GM21825 (cell line): ENCODE data around the gene SEC61A1.

Experiments used
- ATAC-seq: cut with Tn5 transposase; IDR thresholded peaks from one replicate; pipeline ENCODE4 v1.9.1; 2021; ENCODE audit warnings: mild to moderate bottlenecking, moderate library complexity; ENCODE audit not compliant: unreplicated experiment

The SEC61A1 gene

DNA sequence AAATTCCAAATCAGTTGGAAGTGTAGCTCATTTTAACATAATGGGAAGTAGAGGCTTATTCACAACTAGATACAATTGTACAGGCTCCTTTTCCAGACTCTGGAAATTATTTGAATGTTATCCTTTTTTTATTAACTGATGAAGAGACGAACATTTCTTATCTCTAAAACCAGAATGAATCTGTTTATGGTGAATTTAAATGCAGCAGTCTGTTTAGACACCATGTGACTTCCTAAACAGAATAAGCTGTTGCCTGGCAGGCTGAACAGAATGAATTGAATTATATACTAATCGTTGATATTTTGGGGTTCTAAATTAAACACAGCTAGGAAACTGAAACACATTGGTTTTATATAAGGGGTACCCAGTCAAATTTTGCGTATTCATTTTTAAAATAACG lies 4.0 kb downstream of the SEC61A1 start:
- no peak for ATAC-seq

DNA sequence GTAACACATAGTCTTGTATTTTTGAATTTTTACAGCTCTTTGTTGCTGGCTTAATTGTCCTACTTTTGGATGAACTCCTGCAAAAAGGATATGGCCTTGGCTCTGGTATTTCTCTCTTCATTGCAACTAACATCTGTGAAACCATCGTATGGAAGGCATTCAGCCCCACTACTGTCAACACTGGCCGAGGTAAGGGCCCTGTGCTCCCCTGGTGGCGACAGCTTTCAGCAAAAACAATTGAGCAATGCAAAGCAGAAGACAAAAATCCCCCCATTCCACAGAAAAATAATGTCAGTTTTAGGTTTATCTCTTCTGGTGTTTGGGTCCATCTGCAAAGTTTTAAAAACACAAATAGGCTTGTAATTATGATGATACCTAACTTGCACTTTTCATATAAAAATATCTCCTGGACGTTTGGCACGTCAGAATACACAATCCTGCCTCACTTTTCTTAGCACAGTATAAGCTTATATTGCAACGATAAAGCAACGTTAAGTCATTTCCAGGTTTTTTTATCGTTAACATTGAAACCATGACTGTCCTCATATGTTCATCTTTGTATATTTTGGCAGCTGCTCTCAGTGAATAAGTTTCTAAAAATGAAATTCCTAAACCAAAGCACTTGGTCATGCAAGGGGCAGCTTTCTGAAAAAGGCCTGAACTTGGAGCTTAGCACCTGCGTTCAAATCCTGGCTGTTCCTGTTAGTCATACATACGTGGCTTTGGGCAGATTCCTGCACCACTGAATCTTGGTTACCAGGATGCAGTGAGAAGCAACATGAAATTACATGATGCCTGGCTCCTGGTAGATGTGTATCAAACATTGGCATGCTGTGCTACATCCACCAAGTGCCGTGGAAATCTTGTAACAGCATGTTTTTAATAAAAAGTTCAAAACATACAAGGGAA lies 8.5 kb downstream of the SEC61A1 start:
- ATAC-seq, result no peak

DNA sequence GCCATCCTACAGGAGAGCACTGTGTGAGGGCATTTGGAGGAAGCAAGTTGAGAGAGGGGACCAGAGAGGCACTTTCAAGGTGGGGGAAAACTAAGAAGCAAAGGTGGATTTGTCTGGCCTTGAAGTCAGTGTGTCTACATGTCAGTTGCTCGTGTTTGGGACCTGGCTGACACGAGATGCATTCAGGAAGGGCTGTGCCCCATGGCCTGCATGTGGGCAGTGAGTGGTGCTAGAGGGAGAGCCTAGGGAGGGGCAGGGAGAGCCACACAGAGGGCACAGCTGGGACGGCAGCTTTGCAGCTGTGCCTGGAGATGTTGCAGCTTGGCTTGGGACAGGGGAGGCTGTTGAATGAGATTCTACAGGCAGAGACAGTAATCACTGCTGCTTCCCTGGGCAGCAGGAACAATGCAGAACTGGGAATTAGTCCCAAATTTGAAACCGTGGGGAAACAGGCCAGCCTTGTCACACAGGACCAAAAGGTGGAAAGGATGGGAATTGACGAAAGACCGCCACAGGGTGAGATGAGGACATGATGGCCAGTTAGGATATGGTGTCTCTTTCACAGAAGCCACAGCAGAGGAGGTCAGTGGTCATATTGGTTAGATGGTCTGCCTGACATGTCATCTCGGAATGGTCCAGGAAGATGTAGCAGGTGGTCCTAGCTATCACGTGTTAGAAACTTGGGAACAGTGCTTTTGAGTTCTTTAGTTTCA lies 10.0 kb downstream of the SEC61A1 start:
- ATAC-seq, result no peak

DNA sequence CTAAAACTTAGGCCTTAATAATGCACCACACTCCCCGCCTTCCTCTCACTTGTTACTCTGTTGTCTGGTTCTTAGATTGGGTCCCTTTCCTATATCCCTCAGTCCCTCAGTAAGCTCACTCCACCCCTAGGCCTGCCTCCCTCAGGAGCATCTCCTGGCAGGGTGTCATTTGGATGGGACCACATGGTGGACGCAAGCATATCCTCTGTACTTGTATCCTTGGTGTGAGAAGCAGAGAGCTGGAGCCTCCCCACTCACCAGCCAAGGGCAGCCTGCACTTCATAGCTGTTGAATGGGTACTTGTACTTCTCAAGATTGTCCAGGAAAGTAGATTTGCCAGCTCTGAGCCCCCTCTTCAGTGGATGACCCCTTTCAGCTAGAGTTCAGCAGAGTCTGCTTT lies 11.6 kb downstream of the SEC61A1 start:
- ATAC-seq, result no peak

DNA sequence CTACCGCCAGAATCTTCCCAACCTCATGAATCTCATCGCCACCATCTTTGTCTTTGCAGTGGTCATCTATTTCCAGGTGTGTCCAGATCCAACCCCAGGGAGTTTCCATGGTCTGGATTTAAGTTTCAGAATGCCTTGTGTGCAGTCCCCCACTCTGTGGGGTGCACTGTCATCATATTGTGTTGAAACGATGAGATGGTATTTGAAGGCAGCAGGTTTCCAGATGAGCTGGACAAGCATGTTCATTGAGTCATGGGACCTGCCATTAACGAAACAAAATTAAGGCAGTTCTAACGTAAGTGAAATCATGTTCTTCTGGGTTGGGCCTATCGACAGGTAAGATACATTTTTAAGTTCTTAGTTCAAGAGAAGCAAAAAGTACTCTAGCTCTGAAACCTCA lies 12.7 kb downstream of the SEC61A1 start:
- no peak for ATAC-seq

DNA sequence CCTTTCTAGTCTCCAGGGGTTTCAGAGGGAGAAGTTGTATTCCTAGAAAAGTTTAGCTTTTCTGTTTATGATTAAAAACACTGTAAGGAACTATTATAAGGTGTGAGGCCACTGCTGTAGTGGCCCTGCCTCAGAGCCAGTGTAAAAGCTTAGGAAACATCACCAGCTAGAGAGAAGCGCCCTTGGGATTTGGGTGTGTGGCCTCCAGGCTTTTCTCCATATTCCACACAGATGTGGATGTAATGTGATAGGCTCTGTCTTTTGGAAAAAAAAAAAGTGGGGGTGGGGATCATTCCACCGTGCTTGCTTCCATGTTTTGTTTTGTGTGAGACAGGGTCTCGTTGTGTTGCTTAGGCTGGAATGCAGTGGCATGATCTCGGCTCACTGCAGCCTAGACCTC lies 13.9 kb downstream of the SEC61A1 start:
- ATAC-seq, result no peak

DNA sequence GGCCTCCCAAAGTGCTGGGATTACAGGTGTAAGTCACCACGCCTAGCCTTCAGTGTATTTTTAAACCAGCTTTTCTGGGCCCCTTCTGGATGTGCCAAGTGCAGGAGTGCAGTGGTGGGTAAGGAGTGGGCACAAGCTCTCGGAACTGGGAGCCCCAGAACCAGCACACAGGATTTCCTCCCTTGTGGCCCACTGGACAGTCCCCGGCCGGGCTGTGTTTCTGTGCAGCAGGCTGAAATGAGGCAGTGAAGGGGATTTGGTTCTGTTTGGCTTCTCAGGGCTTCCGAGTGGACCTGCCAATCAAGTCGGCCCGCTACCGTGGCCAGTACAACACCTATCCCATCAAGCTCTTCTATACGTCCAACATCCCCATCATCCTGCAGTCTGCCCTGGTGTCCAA lies 14.4 kb downstream of the SEC61A1 start:
- ATAC-seq, result no peak

DNA sequence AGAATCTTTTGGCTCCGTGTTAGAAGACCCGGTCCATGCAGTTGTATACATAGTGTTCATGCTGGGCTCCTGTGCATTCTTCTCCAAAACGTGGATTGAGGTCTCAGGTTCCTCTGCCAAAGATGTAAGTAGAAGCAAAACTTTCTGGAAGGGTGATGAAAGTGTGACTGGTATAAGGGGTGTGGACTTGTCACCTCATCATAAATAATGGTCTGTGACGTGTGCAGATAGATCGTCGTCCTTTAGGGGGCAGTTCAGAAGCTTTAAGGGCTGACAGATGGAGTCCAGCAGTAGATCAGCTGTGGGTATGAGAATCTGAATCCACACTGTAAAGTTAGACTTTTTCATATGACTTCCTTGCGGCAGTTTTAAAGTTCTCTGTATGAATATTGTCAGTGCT lies 15.3 kb downstream of the SEC61A1 start:
- ATAC-seq, result no peak

DNA sequence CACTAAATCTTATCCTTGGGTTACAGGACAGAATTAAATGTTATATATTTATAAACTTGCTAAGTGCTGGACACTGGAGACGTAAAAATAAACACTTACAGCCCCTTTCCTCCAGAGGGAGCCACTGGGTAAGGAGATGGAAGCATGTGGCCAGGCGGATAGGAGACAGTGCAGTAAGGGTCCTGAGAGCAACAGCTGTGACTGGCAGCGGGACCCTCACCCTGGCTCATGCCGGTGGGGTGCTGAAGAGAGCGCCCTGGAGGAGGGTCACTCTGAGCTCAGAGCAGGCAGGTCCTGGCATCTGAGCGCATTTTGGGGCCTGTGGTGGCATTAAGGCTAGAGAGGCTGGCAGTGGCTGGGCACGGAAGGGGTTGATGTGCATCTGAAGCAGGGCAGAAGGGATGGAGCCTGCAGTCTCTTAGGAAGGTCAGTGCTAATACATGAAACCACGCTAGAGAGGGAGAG lies 16.0 kb downstream of the SEC61A1 start:
- no peak for ATAC-seq

DNA sequence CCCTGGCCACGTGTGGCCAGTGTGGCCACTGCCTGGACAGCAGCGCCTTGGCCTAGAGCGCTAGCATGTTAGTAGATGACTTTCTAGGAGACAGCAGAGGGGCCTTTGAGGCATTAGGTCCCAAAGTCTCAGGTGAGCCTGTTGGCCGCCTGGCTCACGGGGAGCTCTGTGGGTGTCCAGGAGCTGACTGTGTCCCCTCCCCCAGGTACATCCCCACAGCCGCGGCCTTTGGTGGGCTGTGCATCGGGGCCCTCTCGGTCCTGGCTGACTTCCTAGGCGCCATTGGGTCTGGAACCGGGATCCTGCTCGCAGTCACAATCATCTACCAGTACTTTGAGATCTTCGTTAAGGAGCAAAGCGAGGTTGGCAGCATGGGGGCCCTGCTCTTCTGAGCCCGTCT lies 17.0 kb downstream of the SEC61A1 start:
- no peak for ATAC-seq

DNA sequence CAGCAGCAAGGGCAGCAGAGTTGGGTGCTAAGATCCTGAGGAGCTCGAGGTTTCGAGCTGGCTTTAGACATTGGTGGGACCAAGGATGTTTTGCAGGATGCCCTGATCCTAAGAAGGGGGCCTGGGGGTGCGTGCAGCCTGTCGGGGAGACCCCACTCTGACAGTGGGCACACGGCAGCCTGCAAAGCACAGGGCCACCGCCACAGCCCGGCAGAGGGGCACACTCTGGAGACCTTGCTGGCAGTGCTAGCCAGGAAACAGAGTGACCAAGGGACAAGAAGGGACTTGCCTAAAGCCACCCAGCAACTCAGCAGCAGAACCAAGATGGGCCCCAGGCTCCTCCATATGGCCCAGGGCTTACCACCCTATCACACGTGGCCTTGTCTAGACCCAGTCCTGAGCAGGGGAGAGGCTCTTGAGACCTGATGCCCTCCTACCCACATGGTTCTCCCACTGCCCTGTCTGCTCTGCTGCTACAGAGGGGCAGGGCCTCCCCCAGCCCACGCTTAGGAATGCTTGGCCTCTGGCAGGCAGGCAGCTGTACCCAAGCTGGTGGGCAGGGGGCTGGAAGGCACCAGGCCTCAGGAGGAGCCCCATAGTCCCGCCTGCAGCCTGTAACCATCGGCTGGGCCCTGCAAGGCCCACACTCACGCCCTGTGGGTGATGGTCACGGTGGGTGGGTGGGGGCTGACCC lies 18.8 kb downstream of the SEC61A1 start:
- no peak for ATAC-seq

DNA sequence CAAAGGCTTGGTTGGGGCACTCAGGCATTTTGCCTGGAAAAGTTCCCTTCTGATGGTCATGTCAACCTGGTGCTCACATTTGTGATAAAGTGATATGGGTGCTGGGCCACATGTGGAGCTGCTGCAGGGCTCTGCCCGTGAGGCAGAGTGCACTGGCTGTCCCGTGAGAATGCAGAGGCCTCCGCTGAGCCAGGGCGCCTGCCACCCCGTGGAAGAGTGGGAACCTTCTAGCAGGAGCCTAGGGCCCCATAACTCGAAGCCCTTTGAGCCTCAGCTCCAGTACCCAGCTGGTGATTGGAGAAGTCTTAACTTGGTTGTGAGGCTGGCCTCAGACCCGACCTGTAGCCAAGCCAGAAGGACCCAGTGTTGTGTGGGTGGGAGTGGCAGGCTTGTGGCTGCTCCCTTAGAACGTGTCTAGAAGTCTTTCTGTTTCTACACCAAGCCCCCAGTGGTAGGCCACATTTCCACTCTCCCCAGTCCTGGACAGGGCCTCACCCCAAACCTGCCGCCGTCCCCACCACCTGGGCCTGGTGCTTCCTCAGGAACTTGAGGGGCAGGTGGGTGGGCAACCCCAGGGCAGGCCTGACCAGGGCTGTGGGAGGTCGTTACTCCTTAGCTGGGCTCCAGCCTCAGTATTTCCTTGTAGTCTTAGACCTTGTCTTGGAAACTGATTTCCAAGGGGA lies 19.7 kb downstream of the SEC61A1 start:
- no peak for ATAC-seq

DNA sequence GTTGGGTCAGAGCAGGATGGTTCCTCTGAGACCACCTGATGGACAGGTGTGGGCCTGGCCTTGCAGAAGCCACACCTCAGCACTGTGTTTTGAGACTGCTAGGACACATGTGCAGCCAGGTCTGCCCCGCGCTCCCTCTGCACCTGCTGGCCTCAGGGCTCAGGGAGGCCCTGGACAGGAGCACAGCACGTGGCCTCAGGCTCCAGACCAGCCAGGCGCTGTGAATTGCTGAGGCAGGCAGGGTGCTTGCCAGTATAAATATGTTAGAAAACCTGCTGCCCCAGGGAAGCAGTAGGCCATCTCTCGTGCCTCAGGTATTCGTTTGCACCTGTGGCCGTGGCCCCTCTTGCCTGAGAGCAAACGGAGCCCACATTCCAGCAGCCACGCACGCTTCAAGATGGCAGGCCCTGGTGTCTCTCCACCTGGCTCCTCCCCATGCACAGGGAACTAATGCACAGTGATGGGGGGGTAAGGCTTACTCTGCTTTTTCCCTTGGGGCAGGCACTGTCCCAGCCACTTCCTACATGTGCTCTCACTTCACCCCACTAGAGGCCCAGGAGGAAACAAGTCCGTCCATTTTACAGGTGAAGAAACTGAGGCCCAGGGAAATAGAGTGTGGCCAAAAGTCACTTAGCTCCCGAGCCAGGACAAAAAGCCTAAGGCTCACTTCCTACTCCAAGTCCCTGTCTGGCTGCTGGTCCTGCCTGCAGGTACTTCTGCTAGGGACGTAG lies 20.4 kb downstream of the SEC61A1 start:
- ATAC-seq, result no peak

DNA sequence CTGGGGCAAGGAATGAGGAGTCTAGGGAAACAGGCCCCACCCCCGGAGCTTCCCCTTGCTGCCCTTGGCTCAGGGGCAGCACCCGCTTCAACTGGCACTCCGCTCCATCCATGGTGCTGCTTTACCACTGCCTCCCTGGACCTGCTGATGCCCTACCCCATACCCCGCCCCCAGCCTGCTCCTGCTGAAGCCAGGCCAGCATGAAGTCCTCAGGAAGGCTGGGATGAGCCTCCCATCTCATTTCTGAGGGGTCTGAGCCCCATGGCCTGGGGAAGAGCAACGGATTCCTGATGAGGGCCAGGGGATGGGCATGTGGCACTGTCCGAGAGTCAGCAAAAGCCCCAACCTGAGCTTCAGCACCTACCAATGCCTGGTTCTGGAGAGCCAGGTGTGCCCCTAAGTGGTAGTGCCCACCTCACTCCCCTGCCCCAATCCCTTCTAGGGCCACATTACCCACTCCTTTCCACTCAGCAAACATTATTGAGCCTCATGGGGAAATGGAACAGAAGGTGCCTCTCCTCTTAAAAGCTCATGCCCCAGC lies 21.0 kb downstream of the SEC61A1 start:
- ATAC-seq, result no peak

DNA sequence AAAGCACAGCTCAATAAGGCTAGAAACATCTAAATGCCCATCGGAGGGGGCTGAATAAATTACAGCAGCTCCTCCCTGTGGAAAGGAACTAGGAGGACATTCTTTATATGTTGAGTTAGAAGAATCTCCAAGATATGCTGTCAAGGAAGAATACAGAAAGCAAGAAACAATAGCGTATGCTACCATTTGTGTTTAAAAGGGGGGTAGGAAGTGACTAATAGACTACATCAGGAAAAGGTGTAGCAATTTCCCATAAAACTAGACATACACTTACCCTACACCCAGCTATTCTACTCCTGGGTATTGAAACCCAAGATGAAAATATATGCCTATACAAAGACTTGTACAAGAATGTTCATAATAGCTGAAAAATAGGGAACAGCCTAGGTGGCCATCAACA lies 21.6 kb downstream of the SEC61A1 start:
- no peak for ATAC-seq

DNA sequence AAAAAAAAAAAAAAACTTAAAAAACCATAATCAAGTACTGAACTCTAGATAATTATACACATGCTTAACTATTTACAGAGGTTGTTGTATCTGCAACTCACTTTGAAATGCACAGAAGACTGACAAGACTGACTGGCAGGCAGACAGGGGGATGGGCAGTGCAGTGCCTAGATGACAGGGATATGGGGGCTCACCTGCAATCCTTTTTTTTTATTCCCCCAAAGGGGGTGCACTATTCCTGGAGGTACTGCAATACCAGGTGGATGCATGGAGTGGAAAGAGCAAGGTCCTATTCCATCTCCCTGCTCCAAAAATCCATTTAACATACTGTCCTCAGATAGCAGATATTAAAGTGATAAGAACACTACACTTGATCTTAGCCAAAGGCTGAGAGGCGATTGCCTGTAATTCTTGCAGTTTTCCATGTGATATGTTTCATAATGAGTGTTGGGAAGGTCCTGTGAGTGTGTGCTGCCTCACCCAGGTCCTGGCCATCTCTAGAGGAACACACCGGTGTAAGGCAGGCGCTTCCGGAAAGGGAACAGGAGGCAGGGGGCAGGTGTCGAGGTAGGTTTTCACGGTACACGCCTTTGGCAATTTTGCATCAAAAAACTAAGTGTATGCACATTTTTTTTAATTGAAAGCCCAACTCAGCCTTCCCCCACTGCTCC lies 22.7 kb downstream of the SEC61A1 start:
- ATAC-seq, result no peak

DNA sequence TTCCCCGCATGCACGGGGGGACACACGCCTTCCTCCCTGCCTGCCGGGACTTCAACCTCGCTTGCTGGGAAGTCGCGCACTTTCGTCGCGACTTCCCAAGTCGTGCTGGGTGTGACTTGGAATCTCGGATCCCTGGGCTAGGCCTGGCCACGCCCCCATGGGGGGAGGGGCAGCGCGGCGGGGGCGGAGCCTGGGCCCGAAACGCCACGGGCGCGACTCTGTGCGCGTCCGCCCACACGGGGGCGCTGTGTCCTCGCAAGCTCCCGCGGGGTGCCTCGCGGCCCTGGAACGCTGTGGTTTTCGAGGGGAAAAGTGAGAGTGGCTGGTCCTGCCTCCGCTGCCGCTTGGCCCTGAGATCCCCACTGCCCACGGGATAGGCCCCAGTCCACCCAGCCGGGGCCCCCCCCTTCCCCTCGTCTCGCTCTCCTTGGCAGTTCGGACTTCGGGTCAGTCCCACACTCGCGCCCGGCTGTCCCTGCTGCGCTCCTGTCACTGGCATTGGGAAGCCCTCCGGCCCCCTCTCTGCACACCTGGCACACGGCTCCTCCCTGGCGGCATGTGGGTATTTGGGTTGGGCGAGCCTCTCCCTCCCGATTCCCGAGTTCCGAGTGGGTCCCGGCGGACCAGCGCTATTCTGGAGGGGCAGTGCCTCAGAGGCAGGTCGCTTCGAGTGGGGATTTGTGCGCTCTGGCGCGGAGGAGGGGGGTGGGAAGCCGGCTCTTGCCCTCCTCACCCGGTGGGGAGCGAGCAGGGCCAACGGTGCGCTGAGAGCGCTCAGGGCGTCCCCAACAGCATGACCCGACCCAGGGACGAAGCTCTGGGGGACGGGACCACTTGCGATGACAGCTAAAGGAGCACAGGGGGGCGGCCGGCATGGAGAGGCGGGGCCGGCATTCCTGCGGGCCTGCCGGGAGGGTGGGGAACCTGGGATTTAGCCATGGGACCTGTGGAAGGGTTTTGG lies 23.6 kb downstream of the SEC61A1 start:
- peak; percentile 57 for ATAC-seq

DNA sequence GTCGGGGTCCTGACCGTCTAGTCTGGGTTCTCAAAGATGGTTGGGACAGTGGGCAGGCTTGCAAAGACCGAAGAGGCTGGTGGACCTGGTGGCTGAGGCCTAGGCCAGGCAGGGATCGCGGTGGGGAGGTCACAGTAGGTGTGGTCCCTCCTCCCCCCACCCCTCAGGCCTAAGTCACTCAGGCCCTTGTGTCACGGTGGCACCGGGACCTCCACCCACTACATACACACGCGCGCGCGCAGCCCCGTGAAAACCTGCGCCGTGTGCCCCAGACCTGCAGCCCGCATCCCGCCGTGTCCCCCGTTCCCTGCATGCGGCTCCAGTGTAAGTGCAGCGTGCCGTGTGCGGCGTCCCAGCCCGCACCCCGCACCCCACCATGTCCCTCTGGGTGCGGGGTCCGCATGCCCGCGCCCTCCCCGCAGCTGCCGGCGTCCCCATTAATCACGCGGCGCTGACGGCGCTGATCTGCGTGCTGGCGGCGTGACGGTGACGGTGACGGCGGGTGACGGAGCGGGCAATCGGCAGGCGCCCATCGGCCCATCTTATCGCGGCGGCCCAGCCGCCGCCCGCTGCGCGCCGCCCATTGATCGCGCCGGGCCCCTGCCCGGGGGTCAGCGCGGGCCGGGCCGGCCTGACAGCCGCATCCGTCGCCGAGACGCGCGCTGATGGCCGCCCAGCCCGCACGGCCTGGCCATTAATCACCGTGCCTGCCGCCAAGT lies 24.4 kb downstream of the SEC61A1 start:
- no peak for ATAC-seq
